GM12865 (cell line): ENCODE measurements around the gene RMDN3.

Experiments used
- DNase-seq: peaks from one replicate; pipeline ENCODE4 v3.0.0; 2010; ENCODE audit warnings: low read depth
- H3K4me3 ChIP-seq: 2 replicates; pipeline ENCODE4 v1.5.1; 2011; ENCODE audit warnings: mild to moderate bottlenecking, low read depth, low read length, control low read depth
- CTCF ChIP-seq: IDR thresholded peaks from 2 replicates; pipeline ENCODE4 v1.5.1; 2011; ENCODE audit warnings: low read length, control low read depth, low read depth, inconsistent platforms; ENCODE audit not compliant: insufficient read depth; ENCODE audit errors: missing control alignments

The RMDN3 gene

GRCh38 chr15:40762919-40763800 lies 8.1 kb upstream of the RMDN3 start:
- H3K4me3 ChIP-seq: peak overlapping the region; percentile 71
- TF ChIP-seq CTCF: no peak
- DNase-seq: peak; percentile 64

GRCh38 chr15:40759961-40760360 lies 4.9 kb upstream of the RMDN3 start:
- TF ChIP-seq CTCF: no peak
- no peak for DNase-seq

GRCh38 chr15:40756938-40757337 lies 1.9 kb upstream of the RMDN3 start:
- DNase-seq: no peak

More at GRCh38 chr15:40759961-40760360, 4.9 kb upstream of the RMDN3 start:
- H3K4me3 ChIP-seq: no peak overlapping the region

GRCh38 chr15:40755812-40756208 lies 756 bp upstream of the RMDN3 start:
- H3K4me3 ChIP-seq: peak overlapping the region; percentile 78
- DNase-seq: peak; percentile 44
- no peak for TF ChIP-seq CTCF

More at GRCh38 chr15:40756938-40757337, 1.9 kb upstream of the RMDN3 start:
- no peak overlapping the region for H3K4me3 ChIP-seq
- TF ChIP-seq CTCF: no peak

GRCh38 chr15:40754574-40754882 lies 526 bp downstream of the RMDN3 start:
- DNase-seq: no peak
- no peak for TF ChIP-seq CTCF
- peak overlapping the region; percentile 78 for H3K4me3 ChIP-seq

GRCh38 chr15:40751745-40752144 lies 3.3 kb downstream of the RMDN3 start:
- DNase-seq: no peak
- no peak overlapping the region for H3K4me3 ChIP-seq
- no peak for TF ChIP-seq CTCF

GRCh38 chr15:40750885-40751284 lies 4.2 kb downstream of the RMDN3 start:
- no peak for TF ChIP-seq CTCF
- H3K4me3 ChIP-seq: no peak overlapping the region
- DNase-seq: no peak
